Measurements from ENCODE around the gene ADCY2. TPM values are rescaled to one million over a fixed set of nuclear protein-coding genes. Genes with fewer than 3 reads are reported as not detected.

The ADCY2 gene
- total RNA-seq, 1 donor from 2014 or later, result 4.5 TPM

- TF ChIP-seq, protein P1, sequence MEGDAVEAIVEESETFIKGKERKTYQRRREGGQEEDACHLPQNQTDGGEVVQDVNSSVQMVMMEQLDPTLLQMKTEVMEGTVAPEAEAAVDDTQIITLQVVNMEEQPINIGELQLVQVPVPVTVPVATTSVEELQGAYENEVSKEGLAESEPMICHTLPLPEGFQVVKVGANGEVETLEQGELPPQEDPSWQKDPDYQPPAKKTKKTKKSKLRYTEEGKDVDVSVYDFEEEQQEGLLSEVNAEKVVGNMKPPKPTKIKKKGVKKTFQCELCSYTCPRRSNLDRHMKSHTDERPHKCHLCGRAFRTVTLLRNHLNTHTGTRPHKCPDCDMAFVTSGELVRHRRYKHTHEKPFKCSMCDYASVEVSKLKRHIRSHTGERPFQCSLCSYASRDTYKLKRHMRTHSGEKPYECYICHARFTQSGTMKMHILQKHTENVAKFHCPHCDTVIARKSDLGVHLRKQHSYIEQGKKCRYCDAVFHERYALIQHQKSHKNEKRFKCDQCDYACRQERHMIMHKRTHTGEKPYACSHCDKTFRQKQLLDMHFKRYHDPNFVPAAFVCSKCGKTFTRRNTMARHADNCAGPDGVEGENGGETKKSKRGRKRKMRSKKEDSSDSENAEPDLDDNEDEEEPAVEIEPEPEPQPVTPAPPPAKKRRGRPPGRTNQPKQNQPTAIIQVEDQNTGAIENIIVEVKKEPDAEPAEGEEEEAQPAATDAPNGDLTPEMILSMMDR (IDR thresholded peaks at IDR 0.05; ENCODE audit: unreplicated experiment), result no peak
- Mint-ChIP-seq H3K27ac (no peak overlapping the region), H3K36me3 (ENCODE audit: insufficient read depth) (no peaks in the 10 kb centered on the region), H3K27me3 (no peaks in the 10 kb centered on the region), H3K9me3 (ENCODE audit: low read depth) (no peaks in the 10 kb centered on the region), H3K4me3 (ENCODE audit: low read depth) (no peak overlapping the region), H3K4me1 (ENCODE audit: low read depth) (peaks cover 3% of the 10 kb centered on the region)
- no peak for DNase-seq (ENCODE audit: low spot score, unreplicated experiment)
These were observed 180.2 kb downstream of the ADCY2 start for GRCh38 chr5:7576023-7576715.

DNA sequence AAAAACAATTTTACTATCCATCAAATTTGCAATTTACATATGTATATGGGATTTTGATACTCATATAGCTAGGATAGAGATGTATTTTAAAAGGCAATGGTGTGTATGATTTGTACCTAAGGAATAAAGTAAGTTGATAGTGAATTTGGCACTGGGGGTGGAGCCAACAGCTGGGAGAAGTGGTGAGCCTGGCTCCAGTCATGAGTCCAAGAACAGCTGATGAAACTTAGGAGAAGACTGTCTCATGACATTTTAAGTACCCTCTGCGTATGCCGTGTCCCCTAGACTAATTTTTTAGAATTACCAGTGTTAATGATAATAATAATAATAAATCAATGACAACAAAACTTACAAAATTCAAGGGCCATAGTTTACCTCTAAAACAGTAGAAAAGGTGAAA lies 181.4 kb downstream of the ADCY2 start:
- H3K27ac Mint-ChIP-seq, result no peak overlapping the region
- no peaks in the 10 kb centered on the region for H3K27me3 Mint-ChIP-seq
- H3K9me3 Mint-ChIP-seq (ENCODE audit: low read depth), result no peaks in the 10 kb centered on the region
- no peak for DNase-seq (ENCODE audit: low spot score, unreplicated experiment)
- H3K36me3 Mint-ChIP-seq (ENCODE audit: insufficient read depth), result no peaks in the 10 kb centered on the region
- TF ChIP-seq, protein P1 (IDR thresholded peaks at IDR 0.05; ENCODE audit: unreplicated experiment), result no peak
- peaks cover 7% of the 10 kb centered on the region for H3K4me1 Mint-ChIP-seq (ENCODE audit: low read depth)
- H3K4me3 Mint-ChIP-seq (ENCODE audit: low read depth), result no peak overlapping the region

GRCh38 chr5:7578071-7578470 lies 182.1 kb downstream of the ADCY2 start:
- no peak for DNase-seq (ENCODE audit: low spot score, unreplicated experiment)
- Mint-ChIP-seq H3K27me3 (no peaks in the 10 kb centered on the region), H3K36me3 (ENCODE audit: insufficient read depth) (no peaks in the 10 kb centered on the region), H3K27ac (no peak overlapping the region), H3K4me1 (ENCODE audit: low read depth) (peaks cover 7% of the 10 kb centered on the region), H3K4me3 (ENCODE audit: low read depth) (no peak overlapping the region), H3K9me3 (ENCODE audit: low read depth) (no peaks in the 10 kb centered on the region)
- TF ChIP-seq, protein P1 (IDR thresholded peaks at IDR 0.05; ENCODE audit: unreplicated experiment), result no peak

DNA sequence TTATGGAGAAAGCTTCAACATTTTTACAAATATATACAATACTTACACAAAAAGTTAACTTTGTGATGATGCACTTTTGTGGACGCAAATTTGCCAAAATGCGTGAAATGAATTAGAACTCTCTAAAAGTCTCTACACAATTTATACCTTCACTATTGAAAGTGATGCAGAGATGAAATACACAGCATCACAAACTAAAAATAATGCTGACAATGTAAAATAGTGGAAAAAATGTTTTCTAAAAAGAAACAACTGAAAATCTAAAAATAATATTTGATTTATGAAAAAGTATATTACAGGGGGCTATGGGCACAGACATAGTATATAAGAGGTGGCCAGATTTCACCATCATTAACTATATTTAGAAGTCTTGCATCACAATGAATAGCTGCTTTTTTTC lies 188.8 kb downstream of the ADCY2 start:
- no peak overlapping the region for H3K4me3 Mint-ChIP-seq (ENCODE audit: low read depth)
- peaks cover 7% of the 10 kb centered on the region for H3K4me1 Mint-ChIP-seq (ENCODE audit: low read depth)
- H3K36me3 Mint-ChIP-seq (ENCODE audit: insufficient read depth), result no peaks in the 10 kb centered on the region
- DNase-seq (ENCODE audit: low spot score, unreplicated experiment), result no peak
- H3K27me3 Mint-ChIP-seq, result no peaks in the 10 kb centered on the region
- H3K9me3 Mint-ChIP-seq (ENCODE audit: low read depth), result no peaks in the 10 kb centered on the region
- TF ChIP-seq, protein P1 (IDR thresholded peaks at IDR 0.05; ENCODE audit: unreplicated experiment), result no peak
- H3K27ac Mint-ChIP-seq, result no peak overlapping the region

DNA sequence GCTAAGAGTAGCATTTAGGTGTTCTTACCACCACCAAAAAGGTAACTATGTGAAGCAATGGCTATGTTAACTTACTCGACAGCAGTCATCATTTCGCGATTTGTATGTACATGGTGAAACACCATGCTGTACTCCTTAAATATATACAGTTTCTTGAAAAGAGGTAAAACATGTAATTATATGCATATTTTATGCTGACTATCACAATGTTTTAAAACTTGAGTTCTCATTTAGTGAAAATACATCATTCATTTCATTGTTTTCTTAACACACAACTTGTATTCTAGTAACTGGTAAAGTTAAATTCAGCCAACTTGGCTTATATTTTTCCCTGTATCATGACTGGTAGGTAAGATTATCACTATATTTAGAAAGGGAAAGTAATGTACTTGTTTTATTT lies 189.9 kb downstream of the ADCY2 start:
- Mint-ChIP-seq H3K27me3 (no peaks in the 10 kb centered on the region), H3K27ac (no peak overlapping the region), H3K36me3 (ENCODE audit: insufficient read depth) (no peaks in the 10 kb centered on the region), H3K4me3 (ENCODE audit: low read depth) (no peak overlapping the region), H3K9me3 (ENCODE audit: low read depth) (no peaks in the 10 kb centered on the region), H3K4me1 (ENCODE audit: low read depth) (peaks cover 4% of the 10 kb centered on the region)
- TF ChIP-seq, protein P1 (IDR thresholded peaks at IDR 0.05; ENCODE audit: unreplicated experiment), result no peak
- DNase-seq (ENCODE audit: low spot score, unreplicated experiment), result no peak
